HT1080 (cell line): Measurements from ENCODE around the gene HOXB4. TPM values are rescaled to one million over a fixed set of nuclear protein-coding genes. Genes with fewer than 3 reads are reported as not detected.

ENCODE experiments used
- DNase-seq: peaks from one replicate; pipeline ENCODE4 v3.0.0-alpha.2; 2015; ENCODE audit warnings: low read depth
- total RNA-seq: library from RNA; depleted of rRNA; stranded (reverse); fragments of >200 nt; shearing (Covaris generic); gene quantifications from 2 replicates; pipeline ENCODE4 v1.2.3, GENCODE V29; 2014

The HOXB4 gene
- total RNA-seq, 1 experiment from 2014 or later = 3.9 TPM

GRCh38 chr17:48601539-48602425 lies 23.6 kb upstream of the HOXB4 start:
- no peak for DNase-seq

GRCh38 chr17:48601207-48601538 lies 23.0 kb upstream of the HOXB4 start:
- DNase-seq = no peak

- no peak for DNase-seq
Measured at GRCh38 chr17:48600244-48601098, 22.3 kb upstream of the HOXB4 start.

DNA sequence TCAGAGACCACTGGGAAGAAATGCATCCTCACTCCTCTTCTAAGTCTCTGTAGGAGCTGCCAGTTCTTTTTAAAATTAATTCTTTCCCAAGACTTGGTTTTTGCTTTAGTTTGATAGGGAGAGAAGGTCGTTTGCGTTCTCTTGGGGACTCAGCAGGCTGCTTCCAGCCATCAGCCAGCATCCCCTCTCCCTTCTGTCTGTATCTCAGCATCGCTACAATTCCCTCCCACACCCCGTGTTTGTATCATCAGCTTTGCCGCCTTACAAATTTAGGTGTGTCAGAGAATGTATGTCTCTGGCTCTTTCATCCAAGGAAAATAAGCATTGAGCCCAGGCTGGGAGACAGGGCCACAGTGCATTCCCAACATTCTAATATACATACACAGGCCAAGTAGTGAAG lies 21.2 kb upstream of the HOXB4 start:
- no peak for DNase-seq

GRCh38 chr17:48598736-48599135 lies 20.6 kb upstream of the HOXB4 start:
- no peak for DNase-seq

- DNase-seq = peak; percentile 79
Measured at GRCh38 chr17:48597778-48598631, 19.9 kb upstream of the HOXB4 start.

DNA sequence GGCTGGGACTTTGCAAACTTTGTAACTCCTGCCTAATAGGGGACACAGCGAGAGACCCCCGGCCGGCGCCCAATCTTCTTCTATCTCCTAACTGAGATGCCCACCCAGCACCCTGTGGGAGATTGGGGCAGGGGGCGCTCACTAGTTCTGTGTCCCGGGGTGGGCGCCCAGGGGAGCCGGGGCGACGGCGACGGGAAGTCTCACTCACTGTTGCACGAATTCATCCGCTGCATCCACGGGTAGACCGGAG lies 19.3 kb upstream of the HOXB4 start:
- DNase-seq = no peak

DNA sequence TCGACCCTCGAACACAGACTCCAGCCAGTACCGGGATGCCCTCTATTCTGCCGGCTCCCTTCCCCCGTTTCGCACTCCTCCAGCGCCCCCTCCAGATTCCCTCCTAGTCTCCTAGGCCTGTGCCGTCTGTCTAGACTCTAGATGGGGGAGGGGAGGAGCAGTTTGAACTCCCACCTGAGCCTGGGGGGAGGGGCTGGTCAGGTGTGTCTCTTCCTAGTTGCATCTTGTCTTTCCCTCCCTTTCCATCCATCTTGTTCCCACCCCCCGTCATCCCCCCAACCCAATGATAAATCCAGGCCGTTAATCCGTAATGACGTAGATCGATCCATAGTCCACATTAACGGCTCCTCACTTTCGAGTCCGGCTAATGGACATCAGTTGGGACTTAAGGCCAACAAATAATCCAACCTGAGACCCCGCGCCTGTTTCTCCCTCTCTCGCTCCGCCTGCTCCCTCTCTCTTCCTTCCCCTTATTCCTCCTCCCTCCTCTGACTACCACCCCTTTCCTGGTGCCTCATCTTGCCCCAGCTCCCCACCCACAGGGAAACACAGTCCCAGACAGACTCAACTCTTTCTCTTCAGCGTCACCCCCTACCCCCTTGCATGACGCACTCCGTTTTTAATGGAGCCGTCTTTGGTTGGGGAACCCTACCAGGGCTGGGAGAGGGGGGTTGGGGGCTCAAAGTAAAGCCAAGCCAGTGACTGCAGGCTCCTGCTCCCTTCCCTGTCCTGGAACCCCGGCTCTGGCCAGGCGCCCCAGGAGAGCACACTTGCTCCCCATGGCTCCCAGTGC lies 18.8 kb upstream of the HOXB4 start:
- no peak for DNase-seq

GRCh38 chr17:48596000-48596734 lies 18.0 kb upstream of the HOXB4 start:
- DNase-seq = no peak

GRCh38 chr17:48595278-48595999 lies 17.3 kb upstream of the HOXB4 start:
- DNase-seq = no peak

GRCh38 chr17:48594538-48595277 lies 16.6 kb upstream of the HOXB4 start:
- DNase-seq = no peak

DNA sequence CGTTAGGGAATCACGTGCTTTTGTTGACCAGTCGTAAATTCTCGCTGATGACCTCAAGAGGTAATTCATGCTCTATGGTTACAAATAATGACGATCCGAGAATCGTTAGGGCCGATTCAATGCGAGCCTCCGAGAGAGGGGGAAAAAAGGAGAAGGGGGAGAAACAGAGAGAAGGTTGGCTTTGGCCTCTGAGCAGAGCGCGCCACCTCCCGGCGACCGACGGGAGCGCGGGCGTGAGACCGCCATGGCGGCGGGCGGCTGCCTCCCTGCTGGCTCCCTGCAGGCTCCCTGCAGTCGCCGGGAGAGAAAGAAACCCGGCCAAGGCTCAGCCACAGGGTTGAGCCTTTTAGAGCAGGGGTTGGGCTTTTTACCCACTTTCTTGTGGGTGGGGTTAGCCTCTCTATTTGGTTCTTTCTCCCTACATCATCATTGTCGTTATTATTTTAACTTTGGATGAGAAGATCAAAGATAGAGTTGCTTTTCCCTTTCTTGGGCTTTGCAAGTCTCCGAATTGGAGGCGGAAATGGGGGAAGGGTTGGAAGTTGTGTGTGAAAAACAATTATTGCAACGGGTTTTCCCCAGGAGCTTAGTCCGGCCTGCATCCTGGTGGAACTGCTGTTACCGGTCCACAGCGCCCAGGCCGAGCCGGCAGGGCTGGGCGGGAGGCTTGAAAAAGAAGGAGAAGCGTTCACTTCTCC lies 15.8 kb upstream of the HOXB4 start:
- no peak for DNase-seq

GRCh38 chr17:48593126-48593829 lies 15.1 kb upstream of the HOXB4 start, which contains the start of gene HOXB5:
Gene HOXB5 (minus strand): TSS chr17:48593779. CDS start chr17:48593682, 97 bp downstream.
- DNase-seq = no peak

DNA sequence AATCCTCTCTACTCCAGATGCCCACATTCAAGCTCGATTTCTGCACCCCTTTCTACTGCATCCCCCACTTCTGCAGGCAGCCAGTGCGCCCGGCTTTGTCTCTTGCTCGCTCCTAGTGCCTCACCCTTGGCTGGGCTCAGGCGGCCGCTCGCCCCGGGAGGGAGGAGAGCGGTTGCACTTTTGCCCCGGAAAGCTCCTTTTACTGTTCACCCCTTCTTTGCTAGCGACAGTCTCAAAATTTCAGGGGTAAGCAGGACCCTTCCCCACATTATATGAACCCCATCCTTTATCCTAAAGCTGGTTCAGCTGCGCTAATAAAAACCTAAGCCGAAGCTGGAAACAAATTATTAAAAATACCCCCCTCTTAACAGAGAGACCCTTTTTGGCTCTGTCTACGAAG lies 14.4 kb upstream of the HOXB4 start:
- no peak for DNase-seq

- DNase-seq = no peak
Measured at GRCh38 chr17:48592057-48592514, 13.9 kb upstream of the HOXB4 start.

GRCh38 chr17:48591255-48592056 lies 13.3 kb upstream of the HOXB4 start:
- DNase-seq = no peak
